Activated CD4-positive, alpha-beta T cell treated with anti-CD3 and anti-CD28 coated beads, Interleukin-2, amount 50 U/mL, for 1 hour (primary cell): ENCODE results near the gene PAMR1.
"Not testable (repeated sequence)": the region's sequence is repeated elsewhere in the genome, so short reads cannot be mapped to it uniquely, and the experiment has no call there.

Experiments used
- DNase-seq: peaks from one replicate; pipeline ENCODE4 v3.0.0-alpha.2; 2020

Gene PAMR1

DNA sequence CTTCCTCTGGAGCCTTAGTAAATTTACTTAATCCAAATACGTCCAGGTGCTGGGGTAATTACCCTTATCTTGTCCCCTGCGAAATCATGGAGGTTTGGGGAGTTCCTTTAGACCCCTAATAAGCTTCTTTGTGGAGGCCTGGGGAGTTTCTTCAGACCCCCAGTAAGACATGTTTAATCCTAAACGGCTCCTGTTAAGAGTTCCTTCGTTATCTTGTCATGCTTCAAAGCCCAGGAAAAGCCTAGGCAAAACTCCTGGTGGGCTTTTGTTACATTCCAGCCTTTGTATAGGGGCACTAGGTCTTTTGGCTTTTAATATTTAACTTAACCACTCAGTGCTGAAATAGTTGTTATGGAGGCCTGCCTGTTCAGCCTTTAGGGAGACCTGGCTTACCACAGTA lies 18.1 kb upstream of the PAMR1 start:
- DNase-seq = no peak

DNA sequence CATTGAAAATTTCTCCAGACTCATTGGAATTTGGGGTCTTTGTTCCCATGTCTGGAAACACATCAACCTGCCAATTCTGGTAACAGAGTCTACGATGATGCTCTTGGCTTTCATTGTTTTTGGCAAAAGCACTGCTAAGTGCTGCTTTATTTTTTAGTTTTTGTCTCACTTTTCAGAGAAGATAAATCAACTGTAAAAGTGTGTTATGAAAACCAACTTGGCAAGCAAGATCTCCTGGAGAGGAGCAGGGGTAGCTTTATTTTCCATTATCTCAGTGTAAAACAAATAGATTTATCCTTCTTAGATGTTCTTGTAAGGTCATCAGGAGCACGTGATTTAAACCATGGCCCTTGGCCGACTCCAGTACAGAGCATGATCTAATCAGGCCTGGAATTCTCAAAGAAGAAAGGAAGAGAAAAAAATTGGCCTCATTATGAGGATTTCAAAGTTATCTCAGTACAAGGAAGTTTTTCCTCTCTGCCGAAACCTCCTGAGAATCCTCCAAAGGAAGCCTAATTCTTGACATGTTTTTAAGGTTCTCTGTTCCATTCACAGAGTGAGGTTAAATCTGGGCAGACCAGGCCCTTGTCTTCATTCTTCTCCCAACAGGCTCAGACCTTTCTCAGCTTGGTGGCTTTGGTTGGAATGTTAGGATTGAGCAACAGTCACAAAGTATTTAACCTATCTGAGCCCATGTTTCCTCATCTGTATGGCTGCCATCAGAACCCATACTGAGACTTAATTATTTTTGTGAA lies 16.4 kb upstream of the PAMR1 start:
- DNase-seq = no peak

DNA sequence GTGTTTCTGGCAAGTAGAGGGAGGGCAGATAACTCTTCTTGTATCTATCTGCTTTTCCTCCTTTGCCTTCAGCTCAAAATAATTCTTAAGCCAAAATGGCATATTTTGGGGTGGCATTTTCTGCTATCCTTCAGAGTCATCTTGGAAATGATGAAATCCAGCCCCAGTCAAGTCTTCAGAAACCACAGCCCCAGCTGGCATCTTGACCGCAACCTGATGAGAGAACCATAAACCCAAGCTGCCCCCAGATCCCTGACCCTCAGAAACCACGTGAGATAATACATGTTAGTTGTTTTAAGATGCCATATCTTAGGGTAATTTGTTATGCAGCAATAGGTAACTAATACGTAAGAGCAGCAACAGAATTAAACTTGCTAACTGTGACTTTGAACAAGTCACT lies 15.1 kb upstream of the PAMR1 start:
- no peak for DNase-seq

DNA sequence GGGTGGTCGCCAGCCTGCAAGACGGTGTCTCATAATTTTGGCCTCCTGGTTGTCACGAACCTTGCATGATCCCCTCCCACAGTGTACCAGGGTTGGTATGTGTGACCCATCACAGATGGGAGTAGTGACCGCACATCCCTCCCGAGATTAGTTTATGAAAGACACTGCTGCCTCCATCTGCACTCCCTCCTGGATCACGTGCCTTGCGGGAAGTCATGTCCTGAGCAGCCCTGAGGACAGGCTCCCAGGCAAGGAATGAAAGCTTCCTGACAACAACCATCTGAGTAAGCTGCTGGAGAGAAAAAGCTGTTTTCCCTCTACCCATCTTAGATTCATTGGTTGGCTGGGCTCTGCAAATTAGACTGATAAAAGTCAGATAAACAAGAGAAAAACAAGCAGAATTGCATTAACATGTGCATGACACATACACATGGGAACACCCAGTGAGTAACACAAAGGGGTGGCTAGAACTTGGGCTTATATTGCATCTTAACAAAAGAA lies 14.4 kb upstream of the PAMR1 start:
- no peak for DNase-seq

DNA sequence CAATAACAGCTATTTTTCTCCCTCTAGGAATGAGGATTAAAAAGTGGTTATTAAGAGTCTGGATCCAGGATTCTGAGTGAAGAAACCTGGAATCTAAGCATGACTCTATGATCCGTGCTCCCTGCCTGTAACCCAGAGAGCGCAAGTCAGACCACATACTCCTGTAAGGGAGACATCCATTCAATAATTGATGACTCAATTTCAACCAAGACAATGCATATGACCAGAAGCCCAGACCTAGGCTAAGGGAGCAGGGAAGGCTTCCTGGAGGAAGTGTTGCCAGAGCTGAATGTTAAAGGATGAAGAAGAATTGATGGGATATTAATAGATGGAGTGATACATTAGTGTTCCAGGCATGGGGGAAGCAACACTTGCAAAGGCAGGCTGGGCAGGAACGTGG lies 13.8 kb upstream of the PAMR1 start:
- no peak for DNase-seq

DNA sequence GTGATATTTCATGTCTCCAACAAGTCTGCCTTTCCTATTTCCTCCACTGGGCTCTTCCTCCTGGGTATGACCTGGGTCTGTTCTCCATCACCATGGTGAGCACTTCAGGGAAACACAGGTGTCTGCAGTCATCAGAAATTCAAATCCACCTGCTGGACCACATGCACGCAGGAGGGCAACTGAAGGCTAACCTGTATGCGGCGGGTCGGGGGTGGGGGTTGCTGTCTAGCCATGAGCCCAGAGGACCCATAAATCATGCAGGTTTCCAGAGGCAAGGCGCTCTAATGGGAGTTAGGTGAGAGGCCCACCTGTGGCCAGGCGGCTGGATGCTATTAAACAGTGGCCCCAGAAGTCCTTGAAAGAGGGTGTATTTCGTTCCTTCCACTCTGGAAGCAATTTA lies 11.1 kb upstream of the PAMR1 start:
- no peak for DNase-seq

DNA sequence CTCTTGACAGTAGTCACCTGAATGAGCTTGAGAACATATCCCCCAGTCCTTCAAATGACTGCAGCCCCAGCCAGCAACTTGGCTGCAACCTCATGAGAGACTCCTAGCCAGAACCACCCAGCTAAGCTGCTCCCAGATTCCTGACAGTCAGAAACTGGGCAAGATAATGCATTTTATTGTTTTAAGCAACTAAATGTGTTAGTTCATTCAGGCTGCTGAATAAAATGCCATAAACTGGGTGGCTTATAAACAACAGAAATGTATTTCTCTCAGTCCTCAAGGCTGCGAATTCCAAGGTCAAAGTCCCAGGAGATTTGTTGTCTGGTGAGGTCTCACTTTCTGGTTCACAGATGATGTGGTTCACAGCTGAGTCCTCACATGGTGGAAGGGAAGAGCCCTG lies 5.8 kb upstream of the PAMR1 start:
- DNase-seq = no peak

DNA sequence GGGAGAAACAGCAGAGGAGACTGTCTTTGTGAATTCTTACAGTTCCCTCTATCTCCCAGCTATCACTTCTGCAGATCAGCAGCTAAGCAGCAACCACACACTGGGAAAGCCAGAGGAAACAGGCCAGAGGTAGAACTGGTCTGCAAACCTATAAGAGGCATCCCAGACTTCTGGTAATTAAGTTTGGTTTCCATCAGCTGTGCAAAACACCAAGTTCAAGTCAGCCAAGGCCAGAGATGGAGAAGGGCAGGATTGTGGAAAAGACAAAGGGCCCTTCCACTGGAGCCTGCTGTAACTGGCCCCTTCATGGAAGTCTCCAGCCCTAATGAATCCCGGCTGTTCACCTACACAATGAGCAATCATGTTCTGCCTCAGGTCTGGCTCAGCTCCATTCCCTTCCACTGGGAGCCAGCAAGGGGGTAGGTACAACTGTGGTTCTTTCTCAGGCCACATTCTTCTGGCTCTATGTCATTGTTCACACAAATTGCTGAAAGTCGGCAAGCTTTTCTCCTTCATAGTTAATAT lies 4.6 kb upstream of the PAMR1 start:
- no peak for DNase-seq

DNA sequence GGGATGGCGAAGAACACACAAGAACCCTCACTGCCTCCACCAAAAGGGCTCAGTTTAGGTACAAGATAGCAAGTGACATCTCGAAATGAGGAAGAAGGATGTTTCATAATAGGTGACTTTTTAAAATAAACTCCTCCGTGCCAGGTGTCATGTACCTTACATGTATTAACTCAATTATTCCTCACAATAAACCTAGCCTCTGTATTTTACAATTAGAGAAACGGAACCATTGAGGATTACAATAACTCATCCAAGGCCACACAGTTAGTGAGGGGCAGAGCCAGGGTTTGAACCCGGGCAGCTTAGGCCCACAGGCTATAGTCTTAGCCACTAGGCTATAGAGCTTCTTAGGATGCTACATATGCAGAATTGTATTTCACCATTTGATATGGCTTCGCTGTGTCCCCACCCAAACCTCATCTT lies 965 bp upstream of the PAMR1 start:
- no peak for DNase-seq

DNA sequence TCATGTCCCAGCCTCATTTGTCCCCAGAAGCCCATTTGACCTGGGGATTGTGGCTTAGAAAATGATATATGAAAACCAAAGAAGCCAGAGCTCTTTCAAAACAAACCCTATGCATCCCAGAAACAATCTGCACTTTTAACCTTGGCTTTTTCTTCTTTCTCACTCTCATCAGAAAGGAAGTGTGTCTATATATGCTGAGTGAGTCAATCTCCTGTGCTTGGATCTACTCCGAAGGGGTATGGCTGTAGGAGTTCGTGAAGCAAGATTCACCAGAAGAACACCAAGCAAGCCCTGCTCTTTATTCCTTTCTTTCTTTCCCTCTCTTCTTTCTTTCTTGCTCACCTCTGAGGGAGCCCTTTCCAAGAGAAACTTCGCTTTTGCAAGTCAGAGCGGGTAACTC lies 636 bp downstream of the PAMR1 start:
- no peak for DNase-seq

DNA sequence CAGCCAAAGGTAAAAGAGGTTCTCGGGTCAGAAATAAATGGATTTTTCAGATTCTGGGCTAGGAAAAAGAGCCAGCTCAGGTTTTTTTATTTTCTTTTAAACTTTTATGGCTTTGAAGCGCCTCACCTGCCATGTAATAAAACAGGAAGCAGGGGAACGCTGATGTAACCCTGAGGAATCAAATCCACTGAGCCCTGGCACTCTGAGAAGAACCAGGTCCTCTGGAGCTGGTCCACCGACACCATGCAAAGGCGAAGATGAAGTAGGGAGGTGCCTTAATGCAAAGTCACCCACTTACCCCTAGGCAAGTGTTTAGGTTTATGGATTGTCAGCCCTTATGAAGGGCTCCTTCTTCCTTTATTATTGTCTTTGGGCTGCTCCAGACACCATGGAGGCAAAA lies 1.6 kb downstream of the PAMR1 start:
- DNase-seq = no peak

DNA sequence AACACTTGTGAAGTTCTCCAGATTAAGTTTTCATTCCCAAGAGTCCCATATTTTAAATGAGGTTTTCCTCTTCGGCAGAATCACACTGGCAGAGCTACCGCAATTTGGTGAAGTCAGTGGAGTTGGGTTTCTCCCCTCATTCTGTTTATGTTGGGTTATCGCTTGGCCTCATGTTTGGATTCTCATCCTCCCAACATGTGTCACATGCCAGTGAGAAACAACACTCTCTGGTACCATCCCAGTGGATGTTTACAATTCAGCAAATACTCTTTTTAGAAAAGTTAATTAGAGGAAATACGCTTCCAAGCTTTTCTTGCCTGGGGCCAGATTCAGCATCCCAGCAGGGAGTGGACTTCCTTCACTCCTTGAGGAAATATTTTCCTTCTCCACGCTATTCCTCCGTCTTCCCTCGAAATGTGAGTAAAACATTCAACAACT lies 2.1 kb downstream of the PAMR1 start:
- DNase-seq = no peak

DNA sequence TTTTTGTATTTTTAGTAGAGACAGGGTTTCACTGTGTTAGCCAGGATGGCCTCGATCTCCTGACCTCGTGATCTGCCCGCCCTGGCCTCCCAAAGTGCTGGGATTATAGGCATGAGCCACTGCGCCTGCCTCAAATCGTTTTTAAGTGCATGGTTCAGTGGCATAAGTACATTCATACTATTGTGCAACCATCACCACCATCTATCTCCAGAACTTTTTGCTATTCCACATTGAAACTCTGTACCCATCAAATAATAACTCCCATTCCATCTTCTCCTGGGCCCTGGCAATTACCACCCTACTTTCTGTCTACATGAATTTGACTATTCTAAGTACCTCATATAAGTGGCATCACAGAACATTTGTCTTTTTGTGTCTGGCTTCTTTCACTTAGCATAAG lies 3.3 kb downstream of the PAMR1 start:
- DNase-seq = not testable (repeated sequence)

DNA sequence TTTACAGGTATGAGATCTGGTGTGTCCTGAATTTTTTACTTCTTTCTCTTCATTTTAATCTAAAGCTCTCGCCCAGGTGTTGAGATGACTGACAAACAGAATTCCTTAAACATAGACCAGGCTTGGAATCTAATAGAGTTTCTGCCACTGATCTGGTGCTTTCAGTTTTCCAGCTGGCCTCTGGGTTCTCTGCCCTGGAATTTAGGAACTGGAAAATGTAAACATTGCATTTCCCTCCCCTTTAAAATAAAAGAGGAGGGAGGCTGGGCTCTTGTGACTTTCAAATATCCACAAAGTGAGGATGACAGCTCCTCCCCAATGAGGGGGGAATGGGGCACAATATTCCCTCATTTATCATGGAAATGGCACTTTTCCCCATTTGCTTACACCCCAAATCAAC lies 5.0 kb downstream of the PAMR1 start:
- no peak for DNase-seq

DNA sequence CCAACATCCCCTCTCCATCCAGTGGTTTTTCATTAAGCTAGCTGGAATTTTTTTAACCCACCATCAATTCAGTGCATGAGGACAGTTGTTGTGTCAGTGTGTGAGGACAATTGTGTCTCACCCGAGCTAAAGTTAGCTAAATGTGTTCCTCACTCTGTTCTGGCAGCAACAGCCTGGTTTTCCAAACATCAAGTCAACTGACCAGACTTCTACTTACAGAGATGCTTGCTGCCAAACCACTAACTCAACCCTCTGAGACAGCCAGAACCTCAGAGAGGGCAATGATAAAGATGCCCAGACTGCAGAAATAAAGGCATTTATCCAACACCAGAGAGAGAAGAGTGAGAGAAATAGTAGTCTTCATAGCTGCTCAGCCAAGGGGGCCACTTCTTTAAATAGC lies 6.7 kb downstream of the PAMR1 start:
- DNase-seq = no peak

DNA sequence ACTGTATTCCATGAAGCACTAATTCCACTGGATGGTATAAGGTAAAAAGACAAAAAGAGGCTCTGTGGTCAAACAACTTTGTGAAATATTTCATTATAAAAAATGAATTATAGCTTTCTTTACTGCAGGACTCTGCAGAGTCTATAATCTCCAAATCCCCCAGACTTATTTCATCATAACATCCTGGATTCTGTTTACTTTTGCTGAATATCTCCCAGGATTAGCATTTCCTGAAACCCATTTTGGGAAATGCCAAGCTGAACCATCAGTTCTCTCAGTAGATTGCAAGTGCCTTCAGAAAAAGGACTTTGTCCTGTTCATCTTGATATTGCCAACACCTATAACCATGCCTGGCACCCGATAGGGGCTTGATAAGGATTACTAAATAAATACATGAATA lies 7.9 kb downstream of the PAMR1 start:
- DNase-seq = no peak

DNA sequence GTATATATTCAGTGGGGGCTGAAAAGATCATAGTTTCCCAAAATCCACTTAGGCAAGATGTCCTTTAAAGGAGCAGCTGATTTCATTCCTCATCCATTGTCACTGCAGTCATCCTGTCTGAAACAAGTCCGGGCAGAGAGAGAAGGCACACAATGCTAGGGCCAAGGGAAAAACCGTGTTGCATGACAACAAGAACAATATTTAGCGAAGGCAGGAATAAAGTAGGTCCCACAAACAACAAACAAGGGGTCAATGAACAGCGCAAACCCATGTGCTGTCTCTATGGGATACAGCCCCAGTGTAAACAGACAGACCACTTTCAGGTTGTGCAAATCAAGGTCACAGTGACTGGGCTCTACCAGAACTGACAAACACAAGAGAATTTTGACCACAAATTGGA lies 9.0 kb downstream of the PAMR1 start:
- no peak for DNase-seq

DNA sequence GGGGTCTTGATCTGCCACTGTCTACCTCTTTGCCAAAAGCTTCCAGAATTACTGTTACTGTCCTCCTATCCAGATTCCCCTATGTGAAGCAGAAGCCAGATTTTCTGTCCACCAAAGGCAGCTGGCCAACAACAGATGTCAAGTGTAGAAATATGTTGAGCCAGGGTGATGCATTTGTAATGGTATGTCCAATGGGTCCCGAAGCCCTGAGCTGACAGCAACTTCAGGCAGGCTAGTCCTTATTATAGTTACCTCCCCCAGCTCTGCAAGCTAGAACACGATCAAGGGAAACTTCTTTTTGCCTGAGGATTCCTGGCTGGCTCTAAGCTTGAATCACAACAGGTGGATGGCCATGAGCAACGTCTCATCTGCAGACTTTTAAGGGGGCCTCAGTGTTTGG lies 10.2 kb downstream of the PAMR1 start:
- DNase-seq = no peak

DNA sequence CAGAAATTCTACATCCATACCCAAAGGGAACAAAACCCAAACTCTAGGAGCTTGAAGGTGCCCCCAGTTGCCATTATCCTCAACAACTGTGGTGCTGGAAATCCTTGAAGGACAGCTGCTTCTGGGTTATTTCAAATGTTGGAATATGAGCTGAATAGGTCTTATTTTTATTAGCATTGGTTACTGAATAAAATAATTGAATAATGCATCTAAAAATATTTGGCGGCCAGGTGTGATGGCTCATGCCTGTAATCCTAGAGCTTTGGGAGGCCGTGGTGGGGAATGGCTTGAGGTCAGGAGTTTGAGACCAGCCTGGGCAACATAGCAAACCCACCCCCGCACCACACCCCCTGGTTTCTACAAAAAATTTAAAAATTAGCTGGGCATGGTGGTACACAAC lies 10.9 kb downstream of the PAMR1 start:
- DNase-seq = no peak

DNA sequence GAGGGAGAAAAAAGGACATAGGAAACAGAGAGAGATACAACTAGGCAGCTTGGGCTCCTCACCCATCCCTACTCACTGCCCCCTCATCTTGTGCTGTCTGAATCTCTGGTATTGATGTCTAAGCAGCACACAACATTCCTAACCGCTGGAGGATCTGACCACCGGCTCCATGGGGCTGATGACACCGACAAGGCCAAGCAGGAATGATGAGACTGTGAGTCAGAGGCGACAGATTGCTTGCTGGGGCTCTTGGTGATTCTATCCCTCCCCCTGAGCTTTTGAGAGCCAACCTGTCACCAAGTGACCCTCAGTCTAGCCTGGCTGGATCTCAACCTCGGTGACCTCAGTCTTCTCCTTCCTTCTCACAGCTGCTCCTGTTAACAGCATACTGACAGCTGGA lies 13.8 kb downstream of the PAMR1 start:
- DNase-seq = no peak

DNA sequence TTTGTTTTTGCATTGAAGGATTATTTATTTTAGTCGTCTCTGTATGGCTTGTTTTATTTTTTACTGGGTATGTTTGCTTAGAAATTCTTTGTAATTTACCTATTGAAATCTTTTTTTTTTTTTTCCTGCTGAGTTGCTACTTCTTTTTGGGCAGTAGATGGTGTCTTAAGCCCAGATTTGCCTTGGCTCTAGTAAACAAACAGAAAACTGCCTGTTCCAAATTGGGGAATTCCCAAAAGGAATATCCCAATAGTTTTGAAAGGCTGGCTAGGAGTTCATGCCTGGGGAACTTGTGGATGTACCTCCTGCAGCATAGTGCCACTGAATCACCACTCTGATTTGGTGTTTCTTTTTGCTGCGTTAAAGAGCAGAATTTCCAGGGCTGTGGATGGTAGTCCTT lies 17.7 kb downstream of the PAMR1 start:
- DNase-seq = no peak

DNA sequence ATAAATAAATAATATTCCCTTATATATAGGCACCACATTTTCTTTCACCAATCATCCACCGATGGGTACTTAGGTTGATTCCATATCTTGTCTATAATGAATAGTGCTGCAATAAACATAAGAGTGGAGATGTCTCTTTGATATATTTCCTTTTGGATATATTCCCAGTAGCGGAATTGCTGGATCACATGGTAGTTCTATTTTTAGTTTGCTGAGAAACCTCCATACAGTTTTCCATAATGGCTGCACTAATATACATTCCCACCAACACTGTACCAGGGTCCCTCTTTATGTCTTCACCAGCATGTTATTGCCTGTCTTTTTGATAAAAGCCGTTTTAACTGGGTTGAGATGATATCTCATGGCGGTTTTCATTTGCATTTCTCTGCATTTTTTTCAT lies 23.6 kb downstream of the PAMR1 start:
- no peak for DNase-seq

DNA sequence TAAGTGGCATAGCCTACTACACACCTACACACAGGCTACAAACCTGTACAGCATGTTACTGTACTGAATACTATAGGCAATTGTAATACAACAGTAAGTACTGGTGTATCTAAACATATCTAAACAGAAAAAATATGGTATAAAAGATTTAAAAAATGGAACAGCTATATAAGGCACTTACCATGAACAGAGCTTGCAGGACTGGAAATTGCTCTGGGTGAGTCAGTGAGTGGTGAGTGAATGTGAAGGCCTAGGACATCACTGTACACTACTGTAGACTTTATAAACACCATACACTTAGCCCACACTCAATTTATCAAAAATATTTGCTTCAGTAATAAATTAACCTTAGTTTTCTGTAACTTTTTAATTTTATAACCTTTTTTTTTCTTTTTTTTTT lies 24.7 kb downstream of the PAMR1 start:
- DNase-seq = no peak

DNA sequence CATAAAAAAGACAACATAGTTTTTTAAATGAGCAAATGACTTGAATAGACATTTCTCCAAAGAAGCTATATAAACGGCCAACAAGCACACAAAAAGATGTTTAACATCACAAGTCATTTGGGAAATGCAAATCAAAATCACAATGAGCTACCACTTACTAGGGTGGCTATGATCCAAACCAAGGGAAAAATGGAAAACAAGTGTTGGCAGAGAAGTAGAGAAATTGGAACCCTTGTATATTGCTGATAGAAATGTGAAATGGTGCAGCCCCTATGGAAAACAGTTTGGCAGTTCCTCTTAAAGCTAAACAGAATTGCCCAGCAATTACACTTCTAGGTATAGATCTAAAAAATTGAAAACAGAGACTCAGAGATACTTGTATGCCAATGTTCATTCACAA lies 29.0 kb downstream of the PAMR1 start:
- DNase-seq = no peak

DNA sequence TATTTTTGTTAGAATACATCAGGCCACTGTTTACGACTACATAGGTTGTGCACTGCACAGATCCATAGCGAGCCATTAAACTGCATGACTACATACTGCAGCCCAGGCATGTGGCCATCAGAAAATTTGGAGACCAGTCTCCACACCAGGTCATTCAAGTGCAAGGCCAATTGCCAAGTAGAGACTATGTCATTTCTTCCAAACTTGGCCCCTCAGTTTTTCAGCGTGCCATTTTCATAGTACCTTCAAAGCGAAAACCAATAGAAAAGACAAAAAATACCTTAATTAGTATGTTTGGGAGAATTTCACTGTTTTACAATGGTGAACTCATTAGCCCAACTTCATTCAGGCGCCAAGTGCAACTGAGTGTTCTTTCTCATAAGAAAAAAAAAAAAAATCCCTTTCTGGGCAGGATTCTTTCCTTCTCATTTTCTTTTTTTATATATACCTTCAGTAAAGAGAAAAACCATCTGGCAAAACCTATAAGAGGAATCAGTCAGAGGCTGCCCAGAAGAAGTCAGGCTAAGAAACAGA lies 30.4 kb downstream of the PAMR1 start:
- DNase-seq = no peak
